GOT3 (cell line): ENCODE measurements around the gene FAM222B.
"Not testable (repeated sequence)": the region's sequence is repeated elsewhere in the genome, so short reads cannot be mapped to it uniquely, and the experiment has no call there.

ENCODE experiments used
- DNase-seq: peaks from one replicate; lab custom pipeline; 2025; ENCODE audit warnings: mixed read lengths; lab: John Stamatoyannopoulos, UW

Gene FAM222B

GRCh38 chr17:28726627-28727491, 115.7 kb downstream of the FAM222B start:
- DNase-seq, result peak; percentile 74

GRCh38 chr17:28726226-28726626, 116.4 kb downstream of the FAM222B start, which contains the start of gene TLCD1:
TLCD1 (minus strand) TSS chr17:28726233; CDS start chr17:28726097, 136 bp downstream.
- no peak for DNase-seq

GRCh38 chr17:28725660-28726225, 116.8 kb downstream of the FAM222B start:
- peak; percentile 53 for DNase-seq

GRCh38 chr17:28725166-28725659, 117.4 kb downstream of the FAM222B start:
- DNase-seq, result no peak

- DNase-seq, result no peak
These were observed 118.0 kb downstream of the FAM222B start for GRCh38 chr17:28724500-28725165.

- DNase-seq, result not testable (repeated sequence)
These were observed 118.6 kb downstream of the FAM222B start for GRCh38 chr17:28723836-28724499.

- DNase-seq, result no peak
These were observed 119.3 kb downstream of the FAM222B start for GRCh38 chr17:28723159-28723835.

GRCh38 chr17:28722417-28723158, 120.0 kb downstream of the FAM222B start:
- no peak for DNase-seq

- not testable (repeated sequence) for DNase-seq
These were observed 121.6 kb downstream of the FAM222B start for GRCh38 chr17:28720997-28721329.

- no peak for DNase-seq
These were observed 122.2 kb downstream of the FAM222B start for GRCh38 chr17:28720247-28720996.

GRCh38 chr17:28719021-28719433, 123.6 kb downstream of the FAM222B start:
- no peak for DNase-seq

- DNase-seq, result no peak
These were observed 124.1 kb downstream of the FAM222B start for GRCh38 chr17:28718333-28719020.

GRCh38 chr17:28717578-28718332, 124.8 kb downstream of the FAM222B start, which contains the start of gene RAB34:
RAB34 (minus strand) TSS chr17:28717868; CDS start chr17:28717266, 602 bp downstream.
- peak; percentile 78 for DNase-seq

- DNase-seq, result no peak
These were observed 125.6 kb downstream of the FAM222B start for GRCh38 chr17:28716740-28717577.

- DNase-seq, result no peak
These were observed 127.4 kb downstream of the FAM222B start for GRCh38 chr17:28715217-28715616.

- DNase-seq, result no peak
These were observed 128.3 kb downstream of the FAM222B start for GRCh38 chr17:28714281-28714680.

- no peak for DNase-seq
These were observed 129.7 kb downstream of the FAM222B start for GRCh38 chr17:28712705-28713415.
